GM12874 (cell line): ENCODE results near the gene FLNB.

Experiments
- CTCF ChIP-seq: IDR thresholded peaks from 2 replicates; pipeline ENCODE4 v1.5.1; 2011; ENCODE audit warnings: low read depth, mild to moderate bottlenecking, control low read depth, low read length, moderate library complexity; ENCODE audit not compliant: insufficient read depth

Gene FLNB

DNA sequence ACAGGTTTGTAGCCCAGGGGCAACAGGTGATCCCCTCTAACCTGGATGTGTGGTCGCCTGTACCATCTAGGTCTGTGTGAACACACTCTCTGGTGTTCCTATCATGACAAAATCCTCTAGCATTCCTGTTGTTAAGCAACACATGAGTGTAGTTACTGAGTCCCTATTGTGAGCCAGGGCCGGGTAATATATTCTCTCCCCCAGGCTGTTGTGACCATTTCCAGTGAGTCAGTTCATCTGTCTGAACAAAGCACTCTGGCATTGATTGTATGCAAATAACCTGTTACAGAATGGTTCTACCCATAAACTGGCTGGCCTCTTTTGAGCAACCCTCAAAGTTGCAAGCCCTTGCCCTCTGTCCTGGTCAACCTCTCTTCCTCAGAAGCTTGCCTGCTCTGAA lies 2.6 kb upstream of the FLNB start:
- TF ChIP-seq CTCF = no peak

DNA sequence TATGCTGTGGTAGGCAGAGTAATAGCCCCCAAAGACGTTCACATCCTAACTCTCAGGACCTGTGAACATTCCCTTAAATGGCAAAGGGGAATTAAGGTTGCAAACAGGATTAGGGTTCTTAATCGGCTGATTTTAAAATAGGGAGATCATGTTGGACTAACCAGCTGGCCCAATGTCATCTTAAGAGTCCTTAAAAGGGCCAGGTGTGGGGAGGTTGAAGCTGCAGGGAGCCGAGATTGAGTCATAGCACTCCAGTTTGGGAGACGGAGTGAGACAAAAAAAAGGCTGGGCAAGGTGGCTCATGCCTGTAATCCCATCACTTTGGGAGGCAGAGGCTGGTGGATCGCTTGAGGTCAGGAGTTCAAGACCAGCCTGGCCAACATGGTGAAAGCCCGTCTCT lies 1.6 kb upstream of the FLNB start:
- no peak for TF ChIP-seq CTCF

GRCh38 chr3:58009026-58009748 lies 965 bp downstream of the FLNB start:
- no peak for TF ChIP-seq CTCF

DNA sequence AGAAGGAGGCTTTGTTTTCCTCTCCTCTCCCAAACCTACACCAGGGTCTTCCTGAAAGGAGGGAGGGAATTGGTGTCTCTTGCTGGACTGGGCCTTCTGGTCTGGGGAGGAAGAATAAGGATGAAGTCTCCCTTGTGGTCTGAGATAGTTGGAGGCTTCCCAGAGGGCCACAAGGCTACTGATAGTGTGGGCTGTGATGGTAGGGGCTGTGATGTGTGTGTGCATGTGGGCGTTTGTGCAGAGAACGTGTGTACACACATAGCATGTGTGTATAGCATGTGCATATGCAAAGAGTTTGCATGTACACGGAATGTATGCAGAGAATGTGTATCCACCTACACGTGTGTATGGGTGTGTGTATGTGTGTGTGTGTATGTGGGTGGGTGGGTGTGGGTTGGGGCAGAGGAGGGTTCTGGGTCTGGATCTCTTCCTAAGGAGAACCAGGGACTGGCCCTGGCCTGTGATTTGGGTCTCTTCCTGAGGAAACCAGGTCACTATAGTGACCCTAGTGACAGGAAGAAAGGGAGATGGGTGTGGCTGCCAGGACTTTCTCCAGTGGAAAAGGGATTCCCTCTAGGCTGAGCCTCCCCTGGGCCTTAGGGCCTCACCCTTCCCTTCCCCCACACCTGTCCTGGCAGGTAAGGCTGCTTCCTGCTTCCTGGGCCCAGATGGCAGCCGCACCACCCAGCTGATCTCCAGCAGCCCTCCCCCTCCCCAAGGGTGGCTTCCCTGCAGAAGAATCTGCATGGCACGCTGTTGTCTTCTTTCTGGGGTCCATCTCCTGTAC lies 1.7 kb downstream of the FLNB start:
- TF ChIP-seq CTCF = no peak

DNA sequence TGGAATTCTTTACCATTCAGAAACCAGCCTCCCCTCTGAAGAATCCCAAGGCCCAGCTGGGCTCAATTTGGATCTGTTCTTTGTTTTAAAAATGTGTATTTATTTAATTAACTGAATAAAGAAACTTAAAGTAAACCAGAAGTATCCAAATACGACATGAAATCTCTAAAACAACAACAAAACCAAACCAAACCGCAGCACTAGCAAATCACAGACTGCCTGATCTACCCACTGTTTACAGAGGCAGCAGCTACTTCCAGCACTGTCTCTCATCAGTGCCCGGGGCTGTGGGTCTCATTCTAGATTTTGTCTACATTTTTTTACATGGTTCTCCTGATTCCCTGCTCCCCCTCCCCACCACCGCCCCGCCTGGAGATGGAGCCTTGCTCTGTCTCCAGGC lies 2.3 kb downstream of the FLNB start:
- no peak for TF ChIP-seq CTCF

DNA sequence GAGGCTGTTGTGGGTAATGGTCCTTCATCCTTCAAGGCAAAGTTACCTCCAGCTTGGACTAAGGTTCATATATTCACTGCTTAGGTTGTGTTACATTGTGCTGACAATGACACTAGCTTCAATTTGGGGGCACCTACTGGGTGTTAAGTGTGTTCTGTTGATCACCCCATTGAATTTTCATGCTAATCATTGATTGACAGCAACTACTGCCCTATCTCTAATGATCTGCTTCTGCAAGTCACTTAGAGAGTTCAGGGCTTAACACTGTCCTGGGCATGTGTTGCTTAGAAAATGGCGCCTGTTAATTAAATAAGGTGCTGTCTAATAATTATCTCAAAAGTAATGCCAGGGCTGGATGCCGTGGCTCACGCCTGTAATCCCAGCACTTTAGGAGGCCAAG lies 3.4 kb downstream of the FLNB start:
- no peak for TF ChIP-seq CTCF

- no peak for TF ChIP-seq CTCF
These were observed 4.1 kb downstream of the FLNB start for GRCh38 chr3:58012302-58012701.
